DOHH2 (cell line): ENCODE results near the gene BACE2.

Experiments used
- H3F3A ChIP-seq: fragments of 200-600 bp; sonication (generic), shearing (Covaris generic); 2 replicates; pipeline ENCODE4 v1.6.0; 2016; ENCODE audit warnings: antibody characterized with exemption, mild to moderate bottlenecking; ENCODE audit not compliant: control insufficient read depth, insufficient read depth
- H3K27ac ChIP-seq: fragments of 200-600 bp; sonication (generic); 2 replicates; pipeline ENCODE4 v1.5.1; 2014; ENCODE audit warnings: low read depth, mild to moderate bottlenecking, low read length, moderate library complexity
- H3K27me3 ChIP-seq: fragments of 200-600 bp; sonication (generic); 2 replicates; pipeline ENCODE4 v1.6.1; 2014; ENCODE audit warnings: mild to moderate bottlenecking, low read length, mixed read lengths; ENCODE audit not compliant: control insufficient read depth
- H3K36me3 ChIP-seq: fragments of 200-600 bp; sonication (generic); 2 replicates; pipeline ENCODE4 v1.6.1; 2014; ENCODE audit warnings: mild to moderate bottlenecking, low read length, moderate library complexity, mixed read lengths; ENCODE audit not compliant: control insufficient read depth
- H3K4me1 ChIP-seq: fragments of 200-600 bp; sonication (generic); 2 replicates; pipeline ENCODE4 v1.6.1; 2014; ENCODE audit warnings: mild to moderate bottlenecking, low read length, mixed read lengths; ENCODE audit not compliant: control insufficient read depth
- H3K4me2 ChIP-seq: fragments of 200-600 bp; sonication (generic); 2 replicates; pipeline ENCODE4 v1.6.0; 2014; ENCODE audit warnings: mild to moderate bottlenecking, low read length, moderate library complexity
- H3K4me3 ChIP-seq: fragments of 200-600 bp; sonication (generic); 2 replicates; pipeline ENCODE4 v1.5.1; 2014; ENCODE audit warnings: mild to moderate bottlenecking, low read length, mixed read lengths
- H3K79me2 ChIP-seq: fragments of 200-600 bp; sonication (generic); 2 replicates; pipeline ENCODE4 v1.6.1; 2014; ENCODE audit warnings: mild to moderate bottlenecking, low read length, mixed read lengths; ENCODE audit not compliant: control insufficient read depth
- H3K9me2 ChIP-seq: fragments of 200-600 bp; sonication (generic); replicated peaks from 2 replicates; pipeline ENCODE4 v1.6.1; 2014; ENCODE audit warnings: mild to moderate bottlenecking, low read length, mixed read lengths; ENCODE audit not compliant: control insufficient read depth
- H3K9me3 ChIP-seq: fragments of 200-600 bp; sonication (generic); 2 replicates; pipeline ENCODE4 v1.6.1; 2014; ENCODE audit warnings: antibody characterized with exemption, low read length, mixed read lengths; ENCODE audit not compliant: control insufficient read depth, insufficient read depth
- H4K20me1 ChIP-seq: fragments of 200-600 bp; sonication (generic); 2 replicates; pipeline ENCODE4 v1.6.0; 2014; ENCODE audit warnings: low read depth, mild to moderate bottlenecking, antibody characterized with exemption, low read length, moderate library complexity; ENCODE audit not compliant: control insufficient read depth, insufficient read depth
- EZH2phosphoT487 ChIP-seq: fragments of 200-600 bp; sonication (generic); IDR thresholded peaks from 2 replicates; pipeline ENCODE4 v1.6.1; 2017; ENCODE audit warnings: borderline replicate concordance, mild to moderate bottlenecking, antibody characterized with exemption, low read length, moderate library complexity, mixed read lengths
- TF ChIP-seq, protein P1 (sequence below): fragments of 200-600 bp; sonication (generic); IDR thresholded peaks from one replicate; pipeline ENCODE4 v1.5.1; 2014; ENCODE audit warnings: antibody characterized with exemption, mild to moderate bottlenecking, low read depth, low read length; ENCODE audit not compliant: poor library complexity, severe bottlenecking

Gene BACE2

DNA sequence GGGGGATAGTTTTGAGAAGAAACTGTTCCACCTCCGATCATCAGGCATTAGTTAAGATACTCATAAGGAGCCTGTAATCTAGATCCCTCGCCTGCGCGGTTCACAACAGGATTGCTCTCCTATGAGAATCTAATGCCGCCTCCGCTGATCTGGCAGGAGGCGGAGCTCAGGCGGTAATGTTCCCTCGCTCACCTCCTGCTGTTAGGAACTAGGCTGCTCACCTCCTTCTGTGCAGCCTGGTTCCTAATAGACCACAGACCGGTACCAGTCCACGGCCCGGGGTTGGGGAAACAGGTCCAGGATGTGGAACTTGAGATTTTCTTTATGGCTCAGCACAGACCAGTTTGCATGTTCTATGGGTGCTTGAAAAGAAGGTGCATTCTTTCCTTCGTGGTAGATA is 121.5 kb downstream of the BACE2 start:
- Histone ChIP-seq H3K79me2 (no peaks in the 10 kb centered on the region), H3K36me3 (no peaks in the 10 kb centered on the region), H3K4me2 (no peak overlapping the region), H3K27me3 (0 out of 2 replicates have a peak, but pooled peaks cover 3% of the 10 kb centered on the region), H3K9me3 (no peaks in the 10 kb centered on the region), H3F3A (no peaks in the 10 kb centered on the region), H3K9me2 (no peaks in the 10 kb centered on the region), H4K20me1 (no peaks in the 10 kb centered on the region), H3K4me1 (no peaks in the 10 kb centered on the region), H3K27ac (no peak overlapping the region), H3K4me3 (no peak overlapping the region)
- TF ChIP-seq, protein P1, sequence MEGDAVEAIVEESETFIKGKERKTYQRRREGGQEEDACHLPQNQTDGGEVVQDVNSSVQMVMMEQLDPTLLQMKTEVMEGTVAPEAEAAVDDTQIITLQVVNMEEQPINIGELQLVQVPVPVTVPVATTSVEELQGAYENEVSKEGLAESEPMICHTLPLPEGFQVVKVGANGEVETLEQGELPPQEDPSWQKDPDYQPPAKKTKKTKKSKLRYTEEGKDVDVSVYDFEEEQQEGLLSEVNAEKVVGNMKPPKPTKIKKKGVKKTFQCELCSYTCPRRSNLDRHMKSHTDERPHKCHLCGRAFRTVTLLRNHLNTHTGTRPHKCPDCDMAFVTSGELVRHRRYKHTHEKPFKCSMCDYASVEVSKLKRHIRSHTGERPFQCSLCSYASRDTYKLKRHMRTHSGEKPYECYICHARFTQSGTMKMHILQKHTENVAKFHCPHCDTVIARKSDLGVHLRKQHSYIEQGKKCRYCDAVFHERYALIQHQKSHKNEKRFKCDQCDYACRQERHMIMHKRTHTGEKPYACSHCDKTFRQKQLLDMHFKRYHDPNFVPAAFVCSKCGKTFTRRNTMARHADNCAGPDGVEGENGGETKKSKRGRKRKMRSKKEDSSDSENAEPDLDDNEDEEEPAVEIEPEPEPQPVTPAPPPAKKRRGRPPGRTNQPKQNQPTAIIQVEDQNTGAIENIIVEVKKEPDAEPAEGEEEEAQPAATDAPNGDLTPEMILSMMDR, result no peak
- no peak for TF ChIP-seq EZH2phosphoT487

DNA sequence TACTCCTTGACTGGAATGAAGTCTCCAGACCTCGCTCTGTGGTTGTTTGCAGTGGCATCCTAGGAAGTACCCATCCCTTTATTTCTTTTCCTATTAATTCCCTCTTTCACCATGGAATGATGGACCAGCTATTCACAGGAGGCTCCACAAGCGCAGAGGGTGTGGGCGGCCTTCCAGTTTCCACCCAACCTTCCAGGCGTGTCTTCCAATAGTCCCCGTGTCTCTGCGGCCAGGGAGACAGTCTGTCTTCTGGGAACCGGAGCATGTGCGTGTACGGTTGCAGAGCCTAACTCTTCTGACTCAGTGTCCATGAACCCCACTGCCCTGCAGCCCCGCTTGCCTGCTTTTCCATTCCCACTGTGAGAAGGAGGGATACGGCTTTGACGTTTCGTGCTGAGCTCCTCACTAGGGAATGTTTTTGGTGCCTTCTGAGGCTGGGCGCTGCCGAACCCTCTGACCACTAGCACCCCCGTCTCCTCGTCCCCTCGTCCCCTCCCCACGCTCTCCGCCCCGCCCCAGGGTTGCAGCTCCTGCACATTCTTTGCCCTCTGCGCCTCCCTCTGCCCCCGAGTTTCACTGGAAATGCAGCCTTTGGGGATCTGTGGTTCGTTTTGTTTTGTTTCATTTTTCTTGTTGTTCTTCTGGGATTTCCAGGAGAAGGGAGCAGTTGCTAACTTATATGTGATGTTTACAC is 122.3 kb downstream of the BACE2 start:
- no peaks in the 10 kb centered on the region for H3K9me2 ChIP-seq
- no peak for TF ChIP-seq EZH2phosphoT487
- TF ChIP-seq, protein P1, result no peak
- H3K4me3 ChIP-seq, result no peak overlapping the region
- H4K20me1 ChIP-seq, result no peaks in the 10 kb centered on the region
- H3F3A ChIP-seq, result no peaks in the 10 kb centered on the region
- no peaks in the 10 kb centered on the region for H3K9me3 ChIP-seq
- no peaks in the 10 kb centered on the region for H3K4me1 ChIP-seq
- no peak overlapping the region for H3K4me2 ChIP-seq
- no peaks in the 10 kb centered on the region for H3K36me3 ChIP-seq
- no peak overlapping the region for H3K27ac ChIP-seq
- H3K27me3 ChIP-seq, result 0 out of 2 replicates have a peak, but pooled peaks cover 3% of the 10 kb centered on the region
- no peaks in the 10 kb centered on the region for H3K79me2 ChIP-seq

DNA sequence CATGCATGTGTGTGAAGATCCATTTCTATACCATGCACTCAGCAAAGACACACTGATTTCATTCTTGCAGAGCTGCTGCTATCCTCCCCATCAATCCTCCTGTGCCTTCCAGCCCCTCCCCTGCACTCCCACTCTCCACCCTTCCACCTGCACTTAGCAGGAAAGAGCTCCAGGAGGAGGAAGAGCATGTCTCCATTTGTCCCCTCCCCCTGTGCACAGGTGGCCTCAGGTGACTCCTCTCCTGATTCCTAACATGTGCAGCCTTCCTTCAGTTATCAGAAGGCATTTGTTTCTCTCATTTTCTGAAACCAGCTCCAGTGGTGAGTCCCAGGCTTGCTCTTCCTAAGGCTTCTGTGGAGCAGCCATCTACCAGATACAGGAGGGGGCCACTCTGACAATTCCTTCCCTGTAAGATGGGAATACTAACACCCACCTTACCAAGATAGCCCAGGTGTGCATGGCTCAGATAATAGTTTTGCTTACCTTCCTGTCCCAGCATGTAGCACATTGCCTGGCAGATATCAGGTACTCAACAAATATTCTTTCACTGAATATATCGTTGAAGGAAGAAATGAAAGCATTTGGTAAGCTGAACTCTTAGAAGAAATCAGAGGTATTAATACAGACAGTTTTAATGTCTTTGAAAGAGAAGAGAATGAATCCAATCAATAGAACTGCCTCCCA is 126.7 kb downstream of the BACE2 start:
- Histone ChIP-seq H3K27me3 (0 out of 2 replicates have a peak, but pooled peaks cover 3% of the 10 kb centered on the region), H3K9me3 (no peaks in the 10 kb centered on the region), H3K4me2 (no peak overlapping the region), H3K4me3 (no peak overlapping the region), H3F3A (no peaks in the 10 kb centered on the region), H3K79me2 (no peaks in the 10 kb centered on the region), H3K9me2 (no peaks in the 10 kb centered on the region), H3K27ac (no peak overlapping the region), H3K36me3 (no peaks in the 10 kb centered on the region), H4K20me1 (no peaks in the 10 kb centered on the region), H3K4me1 (no peaks in the 10 kb centered on the region)
- TF ChIP-seq, protein P1, result no peak
- TF ChIP-seq EZH2phosphoT487, result no peak
